ENCODE results near the gene CRYGB. TPM values are rescaled to one million over a fixed set of nuclear protein-coding genes. Genes with fewer than 3 reads are reported as not detected.

Gene CRYGB
- total RNA-seq, 1 experiment from 2014 or later: 0.87 TPM

GRCh38 chr2:208147759-208148158, 1.8 kb upstream of the CRYGB start:
- POLR2A ChIA-PET: no interaction called here
- DNase-seq (ENCODE audit: low spot score): no peak
- H3K27me3 Mint-ChIP-seq (ENCODE audit: low read depth): no peaks in the 10 kb centered on the region; the same call in 1 of the 2 replicates
- CTCF ChIA-PET: interaction anchor here (0.8 to 3.2 kb wide), 9 partner anchors 13 to 381 kb away, joined by 3 to 30 read pairs (median 5); partner anchors contain the start of gene CRYGD
- TF ChIP-seq GRHL2 (CRISPR knock-in tag; IDR thresholded peaks at IDR 0.05; ENCODE audit: insufficient replicate concordance, severe bottlenecking) (no peak), ATF1 (CRISPR knock-in tag; IDR thresholded peaks at IDR 0.05) (no peak), KAT7 (CRISPR knock-in tag; IDR thresholded peaks at IDR 0.05; ENCODE audit: borderline replicate concordance) (no peak), IRF2 (CRISPR knock-in tag; IDR thresholded peaks at IDR 0.05; ENCODE audit: borderline replicate concordance, low read depth) (no peak), SMAD3 (CRISPR knock-in tag; IDR thresholded peaks at IDR 0.05; ENCODE audit: borderline replicate concordance) (no peak), ZNF219 (CRISPR knock-in tag; IDR thresholded peaks at IDR 0.05; ENCODE audit: borderline replicate concordance) (no peak), CREM (CRISPR knock-in tag; IDR thresholded peaks at IDR 0.05) (no peak)
- TF ChIP-seq, protein P1, sequence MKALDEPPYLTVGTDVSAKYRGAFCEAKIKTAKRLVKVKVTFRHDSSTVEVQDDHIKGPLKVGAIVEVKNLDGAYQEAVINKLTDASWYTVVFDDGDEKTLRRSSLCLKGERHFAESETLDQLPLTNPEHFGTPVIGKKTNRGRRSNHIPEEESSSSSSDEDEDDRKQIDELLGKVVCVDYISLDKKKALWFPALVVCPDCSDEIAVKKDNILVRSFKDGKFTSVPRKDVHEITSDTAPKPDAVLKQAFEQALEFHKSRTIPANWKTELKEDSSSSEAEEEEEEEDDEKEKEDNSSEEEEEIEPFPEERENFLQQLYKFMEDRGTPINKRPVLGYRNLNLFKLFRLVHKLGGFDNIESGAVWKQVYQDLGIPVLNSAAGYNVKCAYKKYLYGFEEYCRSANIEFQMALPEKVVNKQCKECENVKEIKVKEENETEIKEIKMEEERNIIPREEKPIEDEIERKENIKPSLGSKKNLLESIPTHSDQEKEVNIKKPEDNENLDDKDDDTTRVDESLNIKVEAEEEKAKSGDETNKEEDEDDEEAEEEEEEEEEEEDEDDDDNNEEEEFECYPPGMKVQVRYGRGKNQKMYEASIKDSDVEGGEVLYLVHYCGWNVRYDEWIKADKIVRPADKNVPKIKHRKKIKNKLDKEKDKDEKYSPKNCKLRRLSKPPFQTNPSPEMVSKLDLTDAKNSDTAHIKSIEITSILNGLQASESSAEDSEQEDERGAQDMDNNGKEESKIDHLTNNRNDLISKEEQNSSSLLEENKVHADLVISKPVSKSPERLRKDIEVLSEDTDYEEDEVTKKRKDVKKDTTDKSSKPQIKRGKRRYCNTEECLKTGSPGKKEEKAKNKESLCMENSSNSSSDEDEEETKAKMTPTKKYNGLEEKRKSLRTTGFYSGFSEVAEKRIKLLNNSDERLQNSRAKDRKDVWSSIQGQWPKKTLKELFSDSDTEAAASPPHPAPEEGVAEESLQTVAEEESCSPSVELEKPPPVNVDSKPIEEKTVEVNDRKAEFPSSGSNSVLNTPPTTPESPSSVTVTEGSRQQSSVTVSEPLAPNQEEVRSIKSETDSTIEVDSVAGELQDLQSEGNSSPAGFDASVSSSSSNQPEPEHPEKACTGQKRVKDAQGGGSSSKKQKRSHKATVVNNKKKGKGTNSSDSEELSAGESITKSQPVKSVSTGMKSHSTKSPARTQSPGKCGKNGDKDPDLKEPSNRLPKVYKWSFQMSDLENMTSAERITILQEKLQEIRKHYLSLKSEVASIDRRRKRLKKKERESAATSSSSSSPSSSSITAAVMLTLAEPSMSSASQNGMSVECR (CRISPR knock-in tag; IDR thresholded peaks at IDR 0.05; ENCODE audit: borderline replicate concordance): no peak
- TF ChIP-seq, protein P2, sequence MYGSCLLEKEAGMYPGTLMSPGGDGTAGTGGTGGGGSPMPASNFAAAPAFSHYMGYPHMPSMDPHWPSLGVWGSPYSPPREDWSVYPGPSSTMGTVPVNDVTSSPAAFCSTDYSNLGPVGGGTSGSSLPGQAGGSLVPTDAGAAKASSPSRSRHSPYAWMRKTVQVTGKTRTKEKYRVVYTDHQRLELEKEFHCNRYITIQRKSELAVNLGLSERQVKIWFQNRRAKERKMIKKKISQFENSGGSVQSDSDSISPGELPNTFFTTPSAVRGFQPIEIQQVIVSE (CRISPR knock-in tag; IDR thresholded peaks at IDR 0.05; ENCODE audit: borderline replicate concordance): no peak
- TF ChIP-seq, protein P3, sequence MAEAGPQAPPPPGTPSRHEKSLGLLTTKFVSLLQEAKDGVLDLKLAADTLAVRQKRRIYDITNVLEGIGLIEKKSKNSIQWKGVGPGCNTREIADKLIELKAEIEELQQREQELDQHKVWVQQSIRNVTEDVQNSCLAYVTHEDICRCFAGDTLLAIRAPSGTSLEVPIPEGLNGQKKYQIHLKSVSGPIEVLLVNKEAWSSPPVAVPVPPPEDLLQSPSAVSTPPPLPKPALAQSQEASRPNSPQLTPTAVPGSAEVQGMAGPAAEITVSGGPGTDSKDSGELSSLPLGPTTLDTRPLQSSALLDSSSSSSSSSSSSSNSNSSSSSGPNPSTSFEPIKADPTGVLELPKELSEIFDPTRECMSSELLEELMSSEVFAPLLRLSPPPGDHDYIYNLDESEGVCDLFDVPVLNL (CRISPR knock-in tag; IDR thresholded peaks at IDR 0.05; ENCODE audit: borderline replicate concordance, low read depth): no peak
- peaks cover 29% of the 10 kb centered on the region for H3K9me3 Mint-ChIP-seq
- no peak overlapping the region for H3K27ac Mint-ChIP-seq
- ATAC-seq: no peak
- no peak overlapping the region for H3K4me3 Mint-ChIP-seq
- H3K36me3 Mint-ChIP-seq: peaks cover 13% of the 10 kb centered on the region
- H3K4me1 Mint-ChIP-seq: peaks cover 33% of the 10 kb centered on the region

- no peak overlapping the region for H3K27ac Mint-ChIP-seq
- POLR2A ChIA-PET: no interaction called here
- no peaks in the 10 kb centered on the region; the same call in 1 of the 2 replicates for H3K27me3 Mint-ChIP-seq (ENCODE audit: low read depth)
Measured at GRCh38 chr2:208147008-208147407, 1.1 kb upstream of the CRYGB start.

More at GRCh38 chr2:208147008-208147407, 1.1 kb upstream of the CRYGB start:
- DNase-seq (ENCODE audit: low spot score) (no peak), ATAC-seq (no peak)
- Mint-ChIP-seq H3K36me3 (peaks cover 12% of the 10 kb centered on the region), H3K9me3 (peaks cover 22% of the 10 kb centered on the region), H3K4me1 (peaks cover 41% of the 10 kb centered on the region), H3K4me3 (no peak overlapping the region)
- TF ChIP-seq ZNF317 (CRISPR knock-in tag; IDR thresholded peaks at IDR 0.05; ENCODE audit: borderline replicate concordance, low read depth) (no peak), MXD4 (CRISPR knock-in tag; IDR thresholded peaks at IDR 0.05; ENCODE audit: borderline replicate concordance) (no peak)
- TF ChIP-seq, protein P2 (CRISPR knock-in tag; IDR thresholded peaks at IDR 0.05; ENCODE audit: borderline replicate concordance): no peak
- CTCF ChIA-PET: interaction anchor here (0.8 to 3.2 kb wide), 6 partner anchors 16 to 381 kb away, joined by 3 to 30 read pairs (median 6); no protein-coding TSS in a partner anchor
